CD4-positive, CD25-positive, alpha-beta regulatory T cell (primary cell): Measurements from ENCODE around the gene SLC35D1. TPM values are rescaled to one million over a fixed set of nuclear protein-coding genes. Genes with fewer than 3 reads are reported as not detected.
A peak's percentile ranks its signal among the peaks of the same experiment; 100 is the strongest.
"Not testable (repeated sequence)": the region's sequence is repeated elsewhere in the genome, so short reads cannot be mapped to it uniquely, and the experiment has no call there.

Source experiments
- ATAC-seq, 2 donors: fragments of 150-1000 bp; cut with Tn5 transposase; one replicate each; pipeline ENCODE4 v1.10.0; 2021; ENCODE audit warnings: low read depth in 2 of 2, moderate number of reproducible peaks in 2 of 2, moderate library complexity in 1 of 2
- DNase-seq, 3 donors: peaks; one replicate each; pipeline versions ENCODE4 v3.0.0 to v3.0.0-alpha.2; 2012 to 2022; ENCODE audit warnings: mixed read lengths in 1 of 3
- H3K27ac ChIP-seq: one replicate; pipeline ENCODE4 v1.7.0; 2013; ENCODE audit warnings: mild to moderate bottlenecking, low read length; ENCODE audit not compliant: insufficient read depth, poor library complexity, severe bottlenecking
- H3K27me3 ChIP-seq: one replicate; pipeline ENCODE4 v1.7.0; 2013; ENCODE audit warnings: low read length; ENCODE audit not compliant: control insufficient read depth, insufficient read depth
- H3K36me3 ChIP-seq: one replicate; pipeline ENCODE4 v1.7.0; 2013; ENCODE audit warnings: mild to moderate bottlenecking, low read length, moderate library complexity; ENCODE audit not compliant: control insufficient read depth, insufficient read depth
- H3K4me1 ChIP-seq: 2 replicates; pipeline ENCODE4 v1.7.0; 2013; ENCODE audit warnings: mild to moderate bottlenecking, low read length; ENCODE audit not compliant: insufficient read depth, control insufficient read depth, poor library complexity, severe bottlenecking
- H3K4me3 ChIP-seq: one replicate; pipeline ENCODE4 v1.7.0; 2013; ENCODE audit warnings: low read depth, mild to moderate bottlenecking, low read length, moderate library complexity
- H3K9me3 ChIP-seq, 2 experiments: 1 replicate in 1 of 2; 2 replicates in 1 of 2; pipeline ENCODE4 v1.7.0; 2013; ENCODE audit warnings: low read length in 2 of 2, mild to moderate bottlenecking in 1 of 2, moderate library complexity in 1 of 2; ENCODE audit not compliant: control insufficient read depth in 2 of 2
- H3K27ac Mint-ChIP-seq, 3 donors: one replicate each; pipeline ENCODE4 v1.8.0; 2020 to 2022; ENCODE audit warnings: mild to moderate bottlenecking in 3 of 3, mixed read lengths in 3 of 3, moderate library complexity in 2 of 3
- H3K27me3 Mint-ChIP-seq: one replicate; pipeline ENCODE4 v1.8.0; 2022; ENCODE audit warnings: mild to moderate bottlenecking, mixed read lengths
- H3K36me3 Mint-ChIP-seq: one replicate; pipeline ENCODE4 v1.8.0; 2020; ENCODE audit warnings: mixed read lengths
- H3K4me1 Mint-ChIP-seq, 4 donors: one replicate each; pipeline ENCODE4 v1.8.0; 2020 to 2022; ENCODE audit warnings: mixed read lengths in 4 of 4, mild to moderate bottlenecking in 1 of 4
- H3K4me3 Mint-ChIP-seq, 4 donors: one replicate each; pipeline ENCODE4 v1.8.0; 2020 to 2022; ENCODE audit warnings: mild to moderate bottlenecking in 4 of 4, mixed read lengths in 4 of 4, moderate library complexity in 3 of 4
- H3K9me3 Mint-ChIP-seq, 7 donors: one replicate each; pipeline ENCODE4 v1.8.0; 2020 to 2022; ENCODE audit warnings: mixed read lengths in 7 of 7, mild to moderate bottlenecking in 3 of 7, moderate library complexity in 2 of 7
- polyA plus RNA-seq, 4 donors: library from polyadenylated mRNA; unstranded; fragments of 300-500 nt; fragmentation: Illumina TruSeq; gene quantifications; one replicate each; pipeline ENCODE4 v1.2.3, GENCODE V29; 2021
- total RNA-seq: library from RNA; stranded (reverse); gene quantifications from one replicate; pipeline ENCODE4 v1.2.3, GENCODE V29; 2022

The SLC35D1 gene
- total and polyA plus RNA-seq, 5 donors from 2014 or later = 5.3 to 16.7 (median 8.4) TPM

DNA sequence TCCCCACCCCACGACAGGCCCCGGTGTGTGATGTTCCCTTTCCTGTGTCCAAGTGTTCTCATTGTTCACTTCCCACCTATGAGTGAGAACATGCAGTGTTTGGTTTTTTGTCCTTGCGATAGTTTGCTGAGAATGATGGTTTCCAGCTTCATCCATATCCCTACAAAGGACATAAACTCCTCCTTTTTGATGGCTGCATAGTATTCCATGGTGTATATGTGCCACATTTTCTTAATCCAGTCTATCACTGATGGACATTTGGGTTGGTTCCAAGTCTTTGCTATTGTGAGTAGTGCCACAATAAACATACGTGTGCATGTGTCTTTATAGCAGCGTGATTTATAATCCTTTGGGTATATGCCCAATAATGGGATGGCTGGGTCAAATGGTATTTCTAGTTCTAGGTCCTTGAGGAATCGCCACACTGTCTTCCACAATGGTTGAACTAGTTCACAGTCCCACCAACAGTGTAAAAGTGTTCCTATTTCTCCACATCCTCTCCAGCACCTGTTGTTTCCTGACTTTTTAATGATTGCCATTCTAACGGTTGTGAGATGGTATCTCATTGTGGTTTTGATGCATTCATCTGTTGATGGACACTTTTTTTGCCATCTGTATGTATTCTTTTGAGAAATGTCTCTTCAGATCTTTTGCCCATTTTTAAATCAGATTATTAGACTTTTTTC, 87.6 kb downstream of the SLC35D1 start:
- H3K36me3 ChIP-seq = peaks cover 70% of the 10 kb centered on the region
- not testable (repeated sequence) for DNase-seq, H3K4me3 Mint-ChIP-seq, H3K4me3 ChIP-seq, H3K27me3 Mint-ChIP-seq, H3K9me3 ChIP-seq, H3K4me1 ChIP-seq, H3K27me3 ChIP-seq, ATAC-seq, H3K9me3 Mint-ChIP-seq, H3K27ac ChIP-seq
- Mint-ChIP-seq H3K27ac (peak overlapping the region in 1 of 3 donors; percentile 23), H3K36me3 (peaks cover 63% of the 10 kb centered on the region), H3K4me1 (peaks cover 29 to 35% (median 31%) of the 10 kb centered on the region in 4 donors)

DNA sequence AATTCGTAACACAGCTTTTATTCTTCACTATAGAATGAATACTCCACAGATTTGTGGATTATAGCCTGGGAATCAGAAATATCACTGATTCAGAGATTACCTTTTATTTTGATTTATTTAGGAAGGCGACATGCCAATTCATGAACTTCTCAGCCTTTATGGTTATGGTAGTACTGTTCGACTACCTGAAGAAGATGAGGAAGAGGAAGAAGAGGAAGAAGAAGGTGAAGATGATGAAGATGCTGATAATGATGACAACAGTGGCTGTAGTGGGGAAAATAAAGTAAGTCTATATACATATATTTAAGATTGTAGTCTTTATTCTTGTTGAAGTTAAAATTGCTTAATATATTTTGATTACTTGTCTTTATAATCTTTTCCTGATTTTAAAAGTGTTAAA, 96.0 kb downstream of the SLC35D1 start:
- Mint-ChIP-seq H3K9me3 (no peaks in the 10 kb centered on the region), H3K27me3 (no peaks in the 10 kb centered on the region), H3K4me1 (peaks cover 47 to 65% (median 55%) of the 10 kb centered on the region in 4 donors), H3K36me3 (peaks cover 58% of the 10 kb centered on the region), H3K4me3 (no peak overlapping the region), H3K27ac (peak overlapping the region in 1 of 3 donors; percentile 4)
- Histone ChIP-seq H3K27me3 (no peaks in the 10 kb centered on the region), H3K4me3 (no peak overlapping the region), H3K27ac (peak overlapping the region; percentile 16), H3K4me1 (peaks cover 7% of the 10 kb centered on the region), H3K9me3 (no peaks in the 10 kb centered on the region), H3K36me3 (peaks cover 65% of the 10 kb centered on the region)
- DNase-seq = no peak
- no peak for ATAC-seq

DNA sequence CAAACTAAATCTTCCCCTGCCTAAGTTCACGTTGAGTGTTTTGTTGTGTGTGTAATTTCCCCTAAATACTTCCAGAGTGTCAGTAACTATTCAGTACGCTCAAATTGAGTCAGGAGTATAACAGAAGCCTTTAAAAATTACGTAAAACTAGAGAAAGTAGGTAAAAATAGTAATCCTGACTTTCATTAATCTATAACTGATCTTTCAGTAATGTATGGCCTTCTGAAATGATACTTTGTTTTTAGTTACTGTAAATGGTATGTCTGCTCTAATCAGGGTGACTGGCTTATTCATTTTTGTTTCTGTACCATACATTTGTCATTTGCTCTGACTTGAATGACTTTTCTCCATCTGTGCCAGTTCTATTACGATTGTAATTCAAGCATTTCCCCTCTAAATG, 99.7 kb downstream of the SLC35D1 start:
- Mint-ChIP-seq H3K36me3 (peaks cover 60% of the 10 kb centered on the region), H3K4me1 (peaks cover 33 to 70% (median 46%) of the 10 kb centered on the region in 4 donors), H3K27ac (peak overlapping the region; percentile 59 to 67 (median 63)), H3K9me3 (peaks cover 0 to 1% (median 0%) of the 10 kb centered on the region in 7 donors), H3K4me3 (peak overlapping the region in 1 of 4 donors; percentile 37), H3K27me3 (no peaks in the 10 kb centered on the region)
- H3K4me1 ChIP-seq = no peaks in the 10 kb centered on the region
- H3K27me3 ChIP-seq = no peaks in the 10 kb centered on the region
- no peaks in the 10 kb centered on the region for H3K9me3 ChIP-seq
- DNase-seq = no peak
- H3K27ac ChIP-seq = no peak overlapping the region
- no peak overlapping the region for H3K4me3 ChIP-seq
- no peak for ATAC-seq
- peaks cover 68% of the 10 kb centered on the region for H3K36me3 ChIP-seq

DNA sequence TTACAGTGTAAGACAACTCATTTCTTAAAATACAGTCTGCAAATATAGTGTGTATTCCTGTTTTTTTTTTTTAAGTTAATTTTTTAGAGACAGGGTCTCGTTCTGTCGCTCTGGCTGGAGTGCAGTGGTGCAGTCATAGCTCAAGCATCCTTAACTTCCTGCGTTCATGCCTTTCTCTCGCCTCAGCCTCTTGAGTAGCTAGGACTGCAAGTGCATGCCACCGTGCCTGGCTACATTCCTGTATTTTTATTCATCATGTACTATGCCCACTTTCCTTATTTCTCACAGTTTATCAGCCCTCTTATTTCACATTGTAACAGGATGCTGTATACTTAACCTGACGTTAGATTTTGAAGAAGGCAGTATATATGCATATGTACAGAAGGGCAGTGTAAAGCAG, 102.4 kb downstream of the SLC35D1 start:
- peaks cover 71% of the 10 kb centered on the region for H3K36me3 ChIP-seq
- Mint-ChIP-seq H3K36me3 (peaks cover 61% of the 10 kb centered on the region), H3K27me3 (no peaks in the 10 kb centered on the region), H3K4me3 (no peak overlapping the region), H3K27ac (no peak overlapping the region), H3K9me3 (peaks cover 0 to 1% (median 0%) of the 10 kb centered on the region in 7 donors), H3K4me1 (peaks cover 23 to 79% (median 46%) of the 10 kb centered on the region in 4 donors)
- H3K27me3 ChIP-seq = no peaks in the 10 kb centered on the region
- H3K27ac ChIP-seq = no peak overlapping the region
- H3K9me3 ChIP-seq = no peaks in the 10 kb centered on the region
- H3K4me1 ChIP-seq = no peaks in the 10 kb centered on the region
- ATAC-seq = no peak
- DNase-seq = no peak
- H3K4me3 ChIP-seq = no peak overlapping the region

Other genes starting within 250 kb of the SLC35D1 start
- gene DNAI4, start 129.3 kb downstream of the SLC35D1 start, total RNA-seq = 3.2 TPM
- 1 to 10 TPM in 2 of 4 donors, under 1 TPM in 2; 0.45 to 2.0 (median 1.4) TPM for gene DNAI4, start 129.3 kb downstream of the SLC35D1 start, polyA plus RNA-seq
- gene MIER1, start 129.2 kb downstream of the SLC35D1 start, total RNA-seq = 84.8 TPM
- gene MIER1, start 129.2 kb downstream of the SLC35D1 start, polyA plus RNA-seq = 10 to 100 TPM; 33.4 to 41.9 (median 36.0) TPM
- not detected for gene C1orf141, start 80.8 kb upstream of the SLC35D1 start, total RNA-seq
- not detected for gene C1orf141, start 80.8 kb upstream of the SLC35D1 start, polyA plus RNA-seq
- gene IL23R, start 112.3 kb upstream of the SLC35D1 start, total RNA-seq = not detected
- under 1 TPM in 3 of 4 donors, not detected in 1; 0.20 to 0.35 (median 0.30) TPM for gene IL23R, start 112.3 kb upstream of the SLC35D1 start, polyA plus RNA-seq